SK-N-SH (cell line): ENCODE data around the gene OR10J1.

Source experiments
- GABPA ChIP-seq: IDR thresholded peaks from 2 replicates; pipeline ENCODE4 v1.4.0; 2012; ENCODE audit warnings: low read depth, mild to moderate bottlenecking
- MAX ChIP-seq: IDR thresholded peaks from 2 replicates; pipeline ENCODE4 v1.4.0; 2012; ENCODE audit warnings: low read depth
- NFIC ChIP-seq: IDR thresholded peaks from 2 replicates; pipeline ENCODE4 v1.4.0; 2012; ENCODE audit warnings: borderline replicate concordance
- POLR2AphosphoS5 ChIP-seq: IDR thresholded peaks from 2 replicates; pipeline ENCODE4 v1.6.1; 2012; ENCODE audit warnings: low read depth, low read length
- RAD21 ChIP-seq: IDR thresholded peaks from 2 replicates; pipeline ENCODE4 v1.6.1; 2012; ENCODE audit warnings: mild to moderate bottlenecking, low read length
- RCOR1 ChIP-seq: fragments of 150-350 bp; IDR thresholded peaks from 2 replicates; pipeline ENCODE4 v1.6.1; 2017; ENCODE audit warnings: antibody characterized with exemption, low read length
- TAF1 ChIP-seq: IDR thresholded peaks from 2 replicates; pipeline ENCODE4 v1.6.1; 2012; ENCODE audit warnings: low read depth, mild to moderate bottlenecking, low read length, moderate library complexity, borderline replicate concordance
- USF1 ChIP-seq: IDR thresholded peaks from 2 replicates; pipeline ENCODE4 v1.4.0; 2012; ENCODE audit warnings: low read depth, borderline replicate concordance
- TF ChIP-seq, protein P1 (sequence below): fragments of 200-600 bp; sonication (generic); IDR thresholded peaks from 2 replicates; pipeline ENCODE4 v1.6.1; 2017; ENCODE audit warnings: antibody characterized with exemption, mild to moderate bottlenecking, moderate library complexity
- TF ChIP-seq, protein P2 (sequence below): fragments of 150-350 bp; IDR thresholded peaks from 2 replicates; pipeline ENCODE4 v1.6.1; 2016; ENCODE audit warnings: mild to moderate bottlenecking, low read depth, low read length

GRCh38 chr1:159421821-159422220, 17.7 kb upstream of the OR10J1 start:
- TF ChIP-seq POLR2AphosphoS5, result no peak
- TF ChIP-seq MAX, result no peak
- TF ChIP-seq, protein P1, sequence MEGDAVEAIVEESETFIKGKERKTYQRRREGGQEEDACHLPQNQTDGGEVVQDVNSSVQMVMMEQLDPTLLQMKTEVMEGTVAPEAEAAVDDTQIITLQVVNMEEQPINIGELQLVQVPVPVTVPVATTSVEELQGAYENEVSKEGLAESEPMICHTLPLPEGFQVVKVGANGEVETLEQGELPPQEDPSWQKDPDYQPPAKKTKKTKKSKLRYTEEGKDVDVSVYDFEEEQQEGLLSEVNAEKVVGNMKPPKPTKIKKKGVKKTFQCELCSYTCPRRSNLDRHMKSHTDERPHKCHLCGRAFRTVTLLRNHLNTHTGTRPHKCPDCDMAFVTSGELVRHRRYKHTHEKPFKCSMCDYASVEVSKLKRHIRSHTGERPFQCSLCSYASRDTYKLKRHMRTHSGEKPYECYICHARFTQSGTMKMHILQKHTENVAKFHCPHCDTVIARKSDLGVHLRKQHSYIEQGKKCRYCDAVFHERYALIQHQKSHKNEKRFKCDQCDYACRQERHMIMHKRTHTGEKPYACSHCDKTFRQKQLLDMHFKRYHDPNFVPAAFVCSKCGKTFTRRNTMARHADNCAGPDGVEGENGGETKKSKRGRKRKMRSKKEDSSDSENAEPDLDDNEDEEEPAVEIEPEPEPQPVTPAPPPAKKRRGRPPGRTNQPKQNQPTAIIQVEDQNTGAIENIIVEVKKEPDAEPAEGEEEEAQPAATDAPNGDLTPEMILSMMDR, result peak; percentile 33; the same call in 1 of the 2 replicates
- no peak for TF ChIP-seq RAD21
- TF ChIP-seq GABPA, result no peak
- no peak for TF ChIP-seq USF1
- no peak for TF ChIP-seq NFIC
- TF ChIP-seq RCOR1, result no peak
- TF ChIP-seq, protein P2, sequence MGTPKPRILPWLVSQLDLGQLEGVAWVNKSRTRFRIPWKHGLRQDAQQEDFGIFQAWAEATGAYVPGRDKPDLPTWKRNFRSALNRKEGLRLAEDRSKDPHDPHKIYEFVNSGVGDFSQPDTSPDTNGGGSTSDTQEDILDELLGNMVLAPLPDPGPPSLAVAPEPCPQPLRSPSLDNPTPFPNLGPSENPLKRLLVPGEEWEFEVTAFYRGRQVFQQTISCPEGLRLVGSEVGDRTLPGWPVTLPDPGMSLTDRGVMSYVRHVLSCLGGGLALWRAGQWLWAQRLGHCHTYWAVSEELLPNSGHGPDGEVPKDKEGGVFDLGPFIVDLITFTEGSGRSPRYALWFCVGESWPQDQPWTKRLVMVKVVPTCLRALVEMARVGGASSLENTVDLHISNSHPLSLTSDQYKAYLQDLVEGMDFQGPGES, result no peak
- TF ChIP-seq TAF1, result no peak
